Measurements from ENCODE around the gene HMOX2.

Gene HMOX2

DNA sequence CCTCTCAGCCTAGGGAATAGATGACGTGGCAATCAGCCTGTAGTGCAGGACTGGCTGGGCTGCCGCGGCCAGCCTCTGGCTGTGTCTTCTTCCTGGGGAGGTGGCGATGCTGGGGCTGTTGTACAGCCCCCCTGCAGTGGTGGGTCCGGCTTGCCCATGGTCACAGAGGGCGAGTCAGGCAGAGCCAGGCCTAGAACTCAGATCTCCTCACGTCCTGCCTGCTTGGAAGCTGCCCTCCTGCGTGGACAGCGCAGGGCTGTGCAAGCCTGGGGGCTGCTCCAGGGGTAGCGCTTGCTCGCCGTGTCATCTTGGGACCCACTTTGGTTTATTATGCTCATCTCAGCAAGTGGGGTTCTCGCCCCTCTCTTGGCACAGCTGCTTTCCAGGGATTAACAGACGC, 21.1 kb upstream of the HMOX2 start:
- peaks cover 79% of the 10 kb centered on the region for H3K36me3 ChIP-seq (ENCODE audit: insufficient read depth, low read length)
- TF ChIP-seq, protein P1, sequence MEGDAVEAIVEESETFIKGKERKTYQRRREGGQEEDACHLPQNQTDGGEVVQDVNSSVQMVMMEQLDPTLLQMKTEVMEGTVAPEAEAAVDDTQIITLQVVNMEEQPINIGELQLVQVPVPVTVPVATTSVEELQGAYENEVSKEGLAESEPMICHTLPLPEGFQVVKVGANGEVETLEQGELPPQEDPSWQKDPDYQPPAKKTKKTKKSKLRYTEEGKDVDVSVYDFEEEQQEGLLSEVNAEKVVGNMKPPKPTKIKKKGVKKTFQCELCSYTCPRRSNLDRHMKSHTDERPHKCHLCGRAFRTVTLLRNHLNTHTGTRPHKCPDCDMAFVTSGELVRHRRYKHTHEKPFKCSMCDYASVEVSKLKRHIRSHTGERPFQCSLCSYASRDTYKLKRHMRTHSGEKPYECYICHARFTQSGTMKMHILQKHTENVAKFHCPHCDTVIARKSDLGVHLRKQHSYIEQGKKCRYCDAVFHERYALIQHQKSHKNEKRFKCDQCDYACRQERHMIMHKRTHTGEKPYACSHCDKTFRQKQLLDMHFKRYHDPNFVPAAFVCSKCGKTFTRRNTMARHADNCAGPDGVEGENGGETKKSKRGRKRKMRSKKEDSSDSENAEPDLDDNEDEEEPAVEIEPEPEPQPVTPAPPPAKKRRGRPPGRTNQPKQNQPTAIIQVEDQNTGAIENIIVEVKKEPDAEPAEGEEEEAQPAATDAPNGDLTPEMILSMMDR (IDR thresholded peaks at IDR 0.05; ENCODE audit: low read length) = no peak
- no peak for TF ChIP-seq EZH2 (IDR thresholded peaks at IDR 0.05; ENCODE audit: borderline replicate concordance, low read length)
- H3K9me3 ChIP-seq (ENCODE audit: low read length) = no peaks in the 10 kb centered on the region
- no peak overlapping the region for H3K4me2 ChIP-seq (ENCODE audit: low read length)
- no peaks in the 10 kb centered on the region for H3F3A ChIP-seq (ENCODE audit: insufficient read depth, low read length)
- no peaks in the 10 kb centered on the region for H3K9me2 ChIP-seq (ENCODE audit: low read depth, low read length)
- no peaks in the 10 kb centered on the region for H3K4me1 ChIP-seq (ENCODE audit: insufficient read depth, low read length, severe bottlenecking)
- H2AFZ ChIP-seq (ENCODE audit: low read length) = no peak overlapping the region
- no peaks in the 10 kb centered on the region for H4K20me1 ChIP-seq (ENCODE audit: insufficient read depth, low read length)
- H3K27me3 ChIP-seq (ENCODE audit: insufficient read depth, low read length) = no peaks in the 10 kb centered on the region
- no peaks in the 10 kb centered on the region for H3K79me2 ChIP-seq (ENCODE audit: insufficient read depth, low read length)
- H3K9ac ChIP-seq (ENCODE audit: low read length) = no peak overlapping the region
- no peak overlapping the region for H3K27ac ChIP-seq (ENCODE audit: low read depth, low read length, poor library complexity, severe bottlenecking)
- H3K4me3 ChIP-seq (ENCODE audit: low read depth, low read length, poor library complexity, severe bottlenecking) = no peak overlapping the region

GRCh38 chr16:4455951-4456350, 20.2 kb upstream of the HMOX2 start:
- no peaks in the 10 kb centered on the region for H3K9me2 ChIP-seq (ENCODE audit: low read depth, low read length)
- peaks cover 72% of the 10 kb centered on the region for H3K36me3 ChIP-seq (ENCODE audit: insufficient read depth, low read length)

GRCh38 chr16:4460936-4461249, 15.3 kb upstream of the HMOX2 start:
- Histone ChIP-seq H3K9me3 (ENCODE audit: low read length) (no peaks in the 10 kb centered on the region), H3F3A (ENCODE audit: insufficient read depth, low read length) (no peaks in the 10 kb centered on the region), H3K36me3 (ENCODE audit: insufficient read depth, low read length) (peaks cover 61% of the 10 kb centered on the region), H3K4me1 (ENCODE audit: insufficient read depth, low read length, severe bottlenecking) (no peaks in the 10 kb centered on the region), H3K4me2 (ENCODE audit: low read length) (no peak overlapping the region), H3K4me3 (ENCODE audit: low read depth, low read length, poor library complexity, severe bottlenecking) (no peak overlapping the region), H3K9me2 (ENCODE audit: low read depth, low read length) (no peaks in the 10 kb centered on the region), H4K20me1 (ENCODE audit: insufficient read depth, low read length) (no peaks in the 10 kb centered on the region), H3K27ac (ENCODE audit: low read depth, low read length, poor library complexity, severe bottlenecking) (no peak overlapping the region), H3K27me3 (ENCODE audit: insufficient read depth, low read length) (no peaks in the 10 kb centered on the region), H3K9ac (ENCODE audit: low read length) (no peak overlapping the region), H2AFZ (ENCODE audit: low read length) (no peak overlapping the region), H3K79me2 (ENCODE audit: insufficient read depth, low read length) (no peaks in the 10 kb centered on the region)
- TF ChIP-seq, protein P1 (IDR thresholded peaks at IDR 0.05; ENCODE audit: low read length) = no peak
- no peak for TF ChIP-seq EZH2 (IDR thresholded peaks at IDR 0.05; ENCODE audit: borderline replicate concordance, low read length)

More at GRCh38 chr16:4455951-4456350, 20.2 kb upstream of the HMOX2 start:
- Histone ChIP-seq H3K4me2 (ENCODE audit: low read length) (no peak overlapping the region), H4K20me1 (ENCODE audit: insufficient read depth, low read length) (no peaks in the 10 kb centered on the region), H3K27ac (ENCODE audit: low read depth, low read length, poor library complexity, severe bottlenecking) (no peak overlapping the region), H3K4me1 (ENCODE audit: insufficient read depth, low read length, severe bottlenecking) (no peaks in the 10 kb centered on the region), H3K79me2 (ENCODE audit: insufficient read depth, low read length) (no peaks in the 10 kb centered on the region), H3F3A (ENCODE audit: insufficient read depth, low read length) (no peaks in the 10 kb centered on the region), H2AFZ (ENCODE audit: low read length) (no peak overlapping the region), H3K4me3 (ENCODE audit: low read depth, low read length, poor library complexity, severe bottlenecking) (no peak overlapping the region), H3K27me3 (ENCODE audit: insufficient read depth, low read length) (no peaks in the 10 kb centered on the region), H3K9ac (ENCODE audit: low read length) (no peak overlapping the region), H3K9me3 (ENCODE audit: low read length) (no peaks in the 10 kb centered on the region)
- no peak for TF ChIP-seq EZH2 (IDR thresholded peaks at IDR 0.05; ENCODE audit: borderline replicate concordance, low read length)
- TF ChIP-seq, protein P1 (IDR thresholded peaks at IDR 0.05; ENCODE audit: low read length) = no peak
